Hepatocyte (in vitro differentiated cells): ENCODE data around the gene MFSD11. TPM values are rescaled to one million over a fixed set of nuclear protein-coding genes. Genes with fewer than 3 reads are reported as not detected.
A peak's percentile ranks its signal among the peaks of the same experiment; 100 is the strongest.

Source experiments
- DNase-seq: peaks from one replicate; pipeline ENCODE4 v3.0.0-alpha.2; 2016; ENCODE audit warnings: low spot score
- H2AFZ ChIP-seq: fragments of 200-600 bp; sonication (generic); 2 replicates; pipeline ENCODE4 v1.6.0; 2016; ENCODE audit warnings: antibody characterized with exemption, mild to moderate bottlenecking
- H3K27ac ChIP-seq: fragments of 200-600 bp; sonication (generic); 2 replicates; pipeline ENCODE4 v1.5.1; 2016; ENCODE audit warnings: mild to moderate bottlenecking
- H3K27me3 ChIP-seq: fragments of 200-600 bp; sonication (generic); 2 replicates; pipeline ENCODE4 v1.6.1; 2016
- H3K36me3 ChIP-seq: fragments of 200-600 bp; sonication (generic); replicated peaks from 2 replicates; pipeline ENCODE4 v1.5.1; 2016; ENCODE audit warnings: low read depth; ENCODE audit not compliant: insufficient read depth
- H3K4me1 ChIP-seq: fragments of 200-600 bp; sonication (generic); 2 replicates; pipeline ENCODE4 v1.5.1; 2016; ENCODE audit warnings: mild to moderate bottlenecking, moderate library complexity; ENCODE audit not compliant: insufficient read depth
- H3K4me2 ChIP-seq: fragments of 200-600 bp; sonication (generic); 2 replicates; pipeline ENCODE4 v1.6.0; 2016
- H3K4me3 ChIP-seq: fragments of 200-600 bp; sonication (generic); 2 replicates; pipeline ENCODE4 v1.5.1; 2016; ENCODE audit warnings: mild to moderate bottlenecking
- H3K79me2 ChIP-seq: fragments of 200-600 bp; sonication (generic); 2 replicates; pipeline ENCODE4 v1.6.0; 2017; ENCODE audit warnings: mild to moderate bottlenecking
- H3K9me2 ChIP-seq: fragments of 200-600 bp; sonication (generic); replicated peaks from 2 replicates; pipeline ENCODE4 v1.6.0; 2017; ENCODE audit warnings: mild to moderate bottlenecking; ENCODE audit not compliant: insufficient read depth
- H3K9me3 ChIP-seq: fragments of 200-600 bp; sonication (generic); 2 replicates; pipeline ENCODE4 v1.5.1; 2016; ENCODE audit warnings: low read depth, mild to moderate bottlenecking
- H4K20me1 ChIP-seq: fragments of 200-600 bp; sonication (generic); 2 replicates; pipeline ENCODE4 v1.6.0; 2016; ENCODE audit warnings: mild to moderate bottlenecking; ENCODE audit not compliant: insufficient read depth, poor library complexity, severe bottlenecking
- EZH2 ChIP-seq: fragments of 200-600 bp; sonication (generic); IDR thresholded peaks from 2 replicates; pipeline ENCODE4 v1.6.1; 2016; ENCODE audit warnings: antibody characterized with exemption, mild to moderate bottlenecking, borderline replicate concordance
- EZH2phosphoT487 ChIP-seq: fragments of 200-600 bp; sonication (generic); IDR thresholded peaks from one replicate; pipeline ENCODE4 v1.6.1; 2018; ENCODE audit warnings: antibody characterized with exemption, mild to moderate bottlenecking, low read depth, moderate library complexity; ENCODE audit not compliant: unreplicated experiment, severe bottlenecking
- WGBS: methylation state at CpG from one replicate; pipeline ENCODE4 v1.1.6; 2016; ENCODE audit warnings: low lambda C conversion rate; ENCODE audit errors: missing lambda C conversion rate; 5-methylcytosine and 5-hydroxymethylcytosine counted together
- polyA plus RNA-seq: library from polyadenylated mRNA; unstranded; fragments of >200 nt; fragmentation: Nextera tagmentation; extraction: Ambion mirVana; gene quantifications from 2 replicates; pipeline ENCODE4 v1.2.1, GENCODE V29; 2016
- total RNA-seq: library from RNA; depleted of rRNA; stranded (reverse); fragments of >200 nt; gene quantifications from 2 replicates; pipeline ENCODE4 v1.2.3, GENCODE V29; 2014
- TF ChIP-seq, protein P1 (sequence below): fragments of 200-600 bp; sonication (generic); IDR thresholded peaks from 2 replicates; pipeline ENCODE4 v1.5.1; 2016; ENCODE audit warnings: antibody characterized with exemption, mild to moderate bottlenecking; ENCODE audit not compliant: poor library complexity

Gene MFSD11
- total and polyA plus RNA-seq, 2 experiments from 2014 or later: 43.5 to 66.6 TPM

DNA sequence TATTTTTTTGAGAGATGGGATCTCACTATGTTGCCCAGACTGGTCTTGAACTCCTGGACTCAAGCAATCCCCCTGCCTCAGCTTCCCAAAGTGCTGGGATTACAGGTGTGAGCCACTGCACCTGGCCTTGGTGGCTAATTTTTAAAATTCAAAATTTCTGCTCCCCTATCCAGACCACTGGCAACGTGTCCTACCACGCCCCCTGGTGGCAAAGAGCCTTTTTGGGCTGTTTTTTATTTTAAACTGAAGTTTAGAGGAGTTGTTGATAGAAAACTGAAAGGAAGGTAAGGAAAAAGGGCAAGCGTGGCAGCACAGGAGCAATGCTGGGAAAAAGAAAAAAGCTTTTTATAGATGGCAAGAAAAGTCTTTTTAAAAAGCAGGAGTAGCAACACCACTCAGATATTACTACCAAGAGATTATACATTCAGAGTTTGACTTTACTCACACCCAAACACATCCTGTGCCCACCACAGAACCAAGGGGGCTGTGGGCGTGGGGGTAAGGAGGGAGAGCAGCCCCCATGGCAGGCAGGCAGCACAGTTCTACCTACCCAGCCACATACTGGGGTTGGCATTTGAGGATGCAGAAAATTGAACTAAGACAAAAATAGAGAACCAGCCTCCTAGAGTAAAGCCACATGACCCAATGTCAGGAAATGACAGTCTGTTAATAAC, 23.0 kb upstream of the MFSD11 start:
- Histone ChIP-seq H3K4me3 (no peak overlapping the region), H3K27me3 (no peaks in the 10 kb centered on the region), H3K4me2 (no peak overlapping the region), H3K36me3 (peaks cover 3% of the 10 kb centered on the region), H3K27ac (no peak overlapping the region), H3K79me2 (peaks cover 6% of the 10 kb centered on the region), H4K20me1 (no peaks in the 10 kb centered on the region), H3K4me1 (peaks cover 11% of the 10 kb centered on the region), H2AFZ (no peak overlapping the region), H3K9me2 (no peaks in the 10 kb centered on the region), H3K9me3 (no peaks in the 10 kb centered on the region)
- peak; percentile 75 for DNase-seq
- TF ChIP-seq EZH2 (no peak), EZH2phosphoT487 (no peak)
- TF ChIP-seq, protein P1, sequence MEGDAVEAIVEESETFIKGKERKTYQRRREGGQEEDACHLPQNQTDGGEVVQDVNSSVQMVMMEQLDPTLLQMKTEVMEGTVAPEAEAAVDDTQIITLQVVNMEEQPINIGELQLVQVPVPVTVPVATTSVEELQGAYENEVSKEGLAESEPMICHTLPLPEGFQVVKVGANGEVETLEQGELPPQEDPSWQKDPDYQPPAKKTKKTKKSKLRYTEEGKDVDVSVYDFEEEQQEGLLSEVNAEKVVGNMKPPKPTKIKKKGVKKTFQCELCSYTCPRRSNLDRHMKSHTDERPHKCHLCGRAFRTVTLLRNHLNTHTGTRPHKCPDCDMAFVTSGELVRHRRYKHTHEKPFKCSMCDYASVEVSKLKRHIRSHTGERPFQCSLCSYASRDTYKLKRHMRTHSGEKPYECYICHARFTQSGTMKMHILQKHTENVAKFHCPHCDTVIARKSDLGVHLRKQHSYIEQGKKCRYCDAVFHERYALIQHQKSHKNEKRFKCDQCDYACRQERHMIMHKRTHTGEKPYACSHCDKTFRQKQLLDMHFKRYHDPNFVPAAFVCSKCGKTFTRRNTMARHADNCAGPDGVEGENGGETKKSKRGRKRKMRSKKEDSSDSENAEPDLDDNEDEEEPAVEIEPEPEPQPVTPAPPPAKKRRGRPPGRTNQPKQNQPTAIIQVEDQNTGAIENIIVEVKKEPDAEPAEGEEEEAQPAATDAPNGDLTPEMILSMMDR: peak; percentile 87
- 41% methylated on average over 4 of the region's 4 CpGs for WGBS

DNA sequence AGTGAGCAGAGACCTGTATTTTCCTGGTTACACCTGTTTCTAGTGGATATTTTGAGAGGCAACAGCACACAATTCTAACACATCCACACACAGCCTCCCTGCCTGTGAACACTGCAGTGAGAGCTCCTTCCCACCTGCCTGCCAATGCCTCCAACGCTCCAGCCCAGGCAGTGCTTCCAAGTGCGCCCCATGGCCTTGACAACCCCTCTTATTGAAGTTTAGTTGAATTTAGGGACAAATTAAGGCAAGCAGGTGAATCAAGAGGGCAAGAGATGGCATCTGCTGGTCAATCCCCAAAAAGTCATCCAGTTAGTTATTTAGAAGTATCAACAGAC, 22.5 kb upstream of the MFSD11 start:
- H2AFZ ChIP-seq: no peak overlapping the region
- H3K4me1 ChIP-seq: peaks cover 9% of the 10 kb centered on the region
- WGBS: 90% methylated on average over 2 of the region's 2 CpGs
- no peak overlapping the region for H3K4me3 ChIP-seq
- no peaks in the 10 kb centered on the region for H3K9me2 ChIP-seq
- H3K4me2 ChIP-seq: no peak overlapping the region
- H4K20me1 ChIP-seq: no peaks in the 10 kb centered on the region
- no peaks in the 10 kb centered on the region for H3K9me3 ChIP-seq
- H3K27ac ChIP-seq: peak overlapping the region; percentile 61
- peaks cover 3% of the 10 kb centered on the region for H3K36me3 ChIP-seq
- TF ChIP-seq EZH2 (no peak), EZH2phosphoT487 (no peak)
- TF ChIP-seq, protein P1: no peak
- DNase-seq: no peak
- no peaks in the 10 kb centered on the region for H3K27me3 ChIP-seq
- peaks cover 4% of the 10 kb centered on the region for H3K79me2 ChIP-seq

DNA sequence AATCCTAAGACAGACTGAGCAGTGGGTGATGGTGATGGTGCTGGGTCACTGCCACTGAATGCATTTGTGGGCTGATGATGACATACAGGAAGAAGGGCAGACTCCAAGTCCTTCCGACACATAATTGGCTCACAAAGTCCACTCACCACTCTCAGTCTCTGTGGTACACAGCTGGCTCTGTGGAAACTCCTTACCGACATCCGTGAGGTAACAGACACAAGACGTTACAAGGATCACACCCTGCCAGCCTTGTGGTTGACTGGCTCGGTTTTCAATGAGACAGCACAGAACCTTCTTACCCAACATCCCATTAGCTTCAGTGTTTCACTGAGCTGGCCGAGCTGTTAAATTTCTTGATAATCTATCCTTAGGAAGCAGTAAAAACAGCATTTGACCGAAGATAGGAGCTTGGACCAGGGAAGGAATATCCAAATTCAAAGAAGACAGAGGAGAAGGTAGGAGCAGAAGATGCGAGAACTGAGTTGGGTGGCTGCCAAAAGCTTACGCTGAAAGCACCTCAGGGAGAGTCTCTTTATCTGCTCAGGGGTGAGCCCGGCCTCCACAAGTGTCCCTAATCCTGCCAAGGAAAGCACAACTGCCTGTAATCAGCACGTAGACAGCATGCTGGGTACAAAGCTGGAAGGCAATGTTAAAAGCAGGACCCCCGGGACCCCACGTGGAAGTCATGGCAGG, 21.6 kb upstream of the MFSD11 start:
- 75% methylated on average over 13 of the region's 13 CpGs for WGBS
- no peaks in the 10 kb centered on the region for H3K9me3 ChIP-seq
- no peak overlapping the region for H3K4me3 ChIP-seq
- peak overlapping the region; percentile 90 for H3K27ac ChIP-seq
- H4K20me1 ChIP-seq: no peaks in the 10 kb centered on the region
- no peak overlapping the region for H3K4me2 ChIP-seq
- peaks cover 5% of the 10 kb centered on the region for H3K4me1 ChIP-seq
- H3K36me3 ChIP-seq: peaks cover 3% of the 10 kb centered on the region
- H3K79me2 ChIP-seq: peaks cover 6% of the 10 kb centered on the region
- no peaks in the 10 kb centered on the region for H3K27me3 ChIP-seq
- peak; percentile 75 for DNase-seq
- no peak overlapping the region for H2AFZ ChIP-seq
- no peak for TF ChIP-seq EZH2phosphoT487
- TF ChIP-seq, protein P1: no peak
- no peak for TF ChIP-seq EZH2
- no peaks in the 10 kb centered on the region for H3K9me2 ChIP-seq
